GM15510 (cell line): ENCODE measurements around the gene ITPRIPL2.

ENCODE experiments used
- POLR2A ChIP-seq: IDR thresholded peaks from 3 replicates; pipeline ENCODE4 v1.6.1; 2011; ENCODE audit warnings: borderline replicate concordance; ENCODE audit not compliant: insufficient read length; ENCODE audit errors: extremely low read depth

ITPRIPL2 gene

DNA sequence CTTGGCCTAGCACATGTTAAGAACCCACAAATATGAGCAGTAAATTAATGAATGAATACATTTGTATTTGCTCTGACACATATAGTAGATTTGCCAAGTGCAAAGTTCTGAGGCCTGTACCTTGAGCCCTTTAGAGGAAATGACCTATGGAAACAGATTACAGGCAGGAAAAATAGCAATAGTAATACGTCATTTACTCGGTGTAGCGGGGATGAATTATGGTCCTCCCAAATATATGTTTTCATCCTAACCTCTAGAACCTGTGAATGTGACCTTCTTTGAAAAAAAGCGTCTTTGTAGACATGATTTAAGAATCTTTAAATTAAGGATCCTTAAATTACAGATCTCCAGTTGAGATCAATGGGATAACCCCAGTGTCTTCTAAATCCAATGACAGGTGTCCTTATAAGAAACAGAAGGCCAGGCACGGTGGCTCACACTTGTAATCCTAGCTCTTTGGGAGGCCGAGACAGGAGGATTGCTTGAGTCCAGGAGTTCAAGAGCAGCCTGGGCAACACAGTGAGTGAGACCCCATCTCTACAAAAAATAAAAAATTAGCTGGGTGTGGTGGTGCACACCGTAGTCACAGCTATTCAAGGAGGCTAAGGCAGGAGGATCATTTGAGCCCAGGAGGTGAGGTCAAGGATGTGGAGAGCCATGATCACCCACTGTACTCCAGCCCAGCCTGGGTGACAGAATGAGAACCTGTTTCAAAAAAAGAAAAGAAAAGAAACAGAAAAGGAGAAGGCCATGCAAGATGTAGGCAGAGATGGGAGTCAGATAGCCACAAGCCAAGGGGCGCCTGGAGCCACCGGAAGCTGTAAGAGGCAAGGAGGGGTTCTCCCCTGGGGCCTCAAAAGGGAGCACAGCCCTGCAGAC, 5.1 kb upstream of the ITPRIPL2 start:
- TF ChIP-seq POLR2A = no peak

DNA sequence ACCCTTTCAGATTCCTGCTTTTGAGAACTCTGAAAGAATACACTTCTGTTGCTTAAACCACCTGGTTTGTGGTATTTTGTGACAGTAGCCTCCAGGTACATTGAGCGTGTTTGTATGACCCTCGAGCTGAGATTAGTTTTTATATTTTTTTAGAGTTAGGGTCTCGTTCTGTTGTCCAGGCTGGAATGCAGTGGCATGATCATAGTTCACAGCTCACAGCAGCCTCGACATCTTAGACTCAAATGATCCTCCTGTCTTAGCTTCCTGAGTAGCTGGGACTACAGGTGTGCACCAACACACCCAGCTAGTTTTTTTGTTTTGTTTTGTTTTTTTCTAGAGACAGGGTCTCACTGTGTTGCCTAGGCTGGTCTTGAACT, 4.5 kb upstream of the ITPRIPL2 start:
- no peak for TF ChIP-seq POLR2A

DNA sequence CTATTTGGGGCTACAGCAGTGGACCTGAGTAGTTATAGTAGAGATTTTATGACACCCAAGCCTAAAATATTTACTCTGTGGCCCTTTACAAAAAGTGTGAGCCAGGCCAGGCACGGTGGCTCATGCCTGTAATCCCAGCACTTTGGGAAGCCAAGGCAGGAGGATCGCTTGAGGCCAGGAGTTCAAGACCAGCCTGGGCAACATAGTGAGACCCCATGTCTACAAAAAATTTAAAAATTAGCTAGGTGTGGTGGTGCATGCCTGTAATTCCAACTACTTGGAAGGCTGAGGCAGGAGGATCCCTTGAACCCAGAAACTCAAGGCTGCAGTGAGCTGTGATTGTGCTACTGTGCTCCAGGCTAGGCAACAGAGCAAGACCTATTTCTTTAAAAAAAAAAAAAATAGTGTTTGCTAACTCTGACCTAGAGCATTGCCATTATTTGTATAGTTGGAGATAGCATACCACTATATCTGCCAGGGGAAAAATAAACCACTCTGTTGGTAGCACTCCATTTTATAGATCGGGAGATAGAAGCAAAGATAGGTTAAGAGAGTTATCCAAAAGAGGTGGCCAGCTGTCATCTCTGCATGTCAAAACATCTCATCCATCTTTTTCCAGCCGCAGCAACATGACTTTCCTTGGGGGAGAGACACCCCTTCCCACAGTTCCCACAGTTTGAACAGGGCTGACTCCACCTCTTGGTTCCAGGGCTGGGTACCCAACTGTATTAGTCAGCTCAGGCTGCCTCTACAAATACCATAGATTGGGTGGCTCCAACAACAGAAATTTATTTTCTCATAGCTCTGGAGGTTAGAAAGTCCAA, 3.0 kb upstream of the ITPRIPL2 start:
- TF ChIP-seq POLR2A = no peak

DNA sequence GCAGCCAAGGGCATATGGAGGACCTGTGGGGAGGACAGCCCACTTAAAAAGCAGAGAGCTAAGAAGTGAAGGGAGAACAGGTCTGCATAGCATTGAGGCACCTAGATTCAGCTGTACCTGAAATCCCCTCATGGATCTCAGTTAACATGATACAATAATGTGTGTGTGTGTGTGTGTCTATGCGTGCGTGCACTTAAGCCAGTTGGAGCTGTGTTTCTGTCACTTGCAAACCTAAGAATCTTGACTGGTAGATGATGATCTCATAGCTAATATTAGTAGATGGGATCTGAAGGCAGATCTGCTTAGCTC, 1.7 kb upstream of the ITPRIPL2 start:
- TF ChIP-seq POLR2A = no peak

DNA sequence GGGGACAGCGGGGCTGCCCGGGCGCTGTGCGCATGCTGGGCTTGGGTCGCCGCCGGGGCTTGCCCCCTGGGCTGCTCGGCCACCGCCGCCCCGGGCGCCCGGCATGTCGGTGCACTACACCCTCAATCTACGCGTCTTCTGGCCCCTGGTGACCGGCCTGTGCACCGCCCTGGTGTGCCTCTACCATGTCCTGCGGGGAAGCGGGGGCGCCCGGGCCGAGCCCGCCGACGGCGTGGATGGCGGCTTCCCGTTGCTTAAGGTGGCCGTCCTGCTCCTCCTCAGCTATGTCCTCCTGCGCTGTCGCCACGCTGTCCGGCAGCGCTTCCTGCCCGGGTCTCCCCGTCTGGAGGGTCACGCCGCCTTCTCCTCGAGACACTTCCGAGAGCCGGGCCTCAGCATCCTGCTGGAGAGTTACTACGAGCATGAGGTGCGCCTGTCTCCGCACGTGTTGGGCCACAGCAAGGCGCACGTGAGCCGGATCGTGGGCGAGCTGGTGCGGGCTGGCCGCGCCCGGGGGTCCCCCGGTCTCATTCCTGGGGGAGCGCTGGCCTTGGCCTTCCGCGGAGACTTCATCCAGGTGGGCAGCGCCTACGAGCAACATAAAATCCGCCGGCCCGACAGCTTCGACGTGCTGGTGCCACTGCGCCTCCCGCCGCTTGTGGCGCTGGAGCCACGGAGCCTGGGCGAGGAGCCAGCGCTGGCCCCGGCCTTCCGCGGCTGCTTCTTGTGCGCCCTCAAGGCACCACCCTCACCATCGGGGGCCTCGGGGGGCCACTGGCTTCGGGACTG, 789 bp downstream of the ITPRIPL2 start:
- TF ChIP-seq POLR2A = no peak

DNA sequence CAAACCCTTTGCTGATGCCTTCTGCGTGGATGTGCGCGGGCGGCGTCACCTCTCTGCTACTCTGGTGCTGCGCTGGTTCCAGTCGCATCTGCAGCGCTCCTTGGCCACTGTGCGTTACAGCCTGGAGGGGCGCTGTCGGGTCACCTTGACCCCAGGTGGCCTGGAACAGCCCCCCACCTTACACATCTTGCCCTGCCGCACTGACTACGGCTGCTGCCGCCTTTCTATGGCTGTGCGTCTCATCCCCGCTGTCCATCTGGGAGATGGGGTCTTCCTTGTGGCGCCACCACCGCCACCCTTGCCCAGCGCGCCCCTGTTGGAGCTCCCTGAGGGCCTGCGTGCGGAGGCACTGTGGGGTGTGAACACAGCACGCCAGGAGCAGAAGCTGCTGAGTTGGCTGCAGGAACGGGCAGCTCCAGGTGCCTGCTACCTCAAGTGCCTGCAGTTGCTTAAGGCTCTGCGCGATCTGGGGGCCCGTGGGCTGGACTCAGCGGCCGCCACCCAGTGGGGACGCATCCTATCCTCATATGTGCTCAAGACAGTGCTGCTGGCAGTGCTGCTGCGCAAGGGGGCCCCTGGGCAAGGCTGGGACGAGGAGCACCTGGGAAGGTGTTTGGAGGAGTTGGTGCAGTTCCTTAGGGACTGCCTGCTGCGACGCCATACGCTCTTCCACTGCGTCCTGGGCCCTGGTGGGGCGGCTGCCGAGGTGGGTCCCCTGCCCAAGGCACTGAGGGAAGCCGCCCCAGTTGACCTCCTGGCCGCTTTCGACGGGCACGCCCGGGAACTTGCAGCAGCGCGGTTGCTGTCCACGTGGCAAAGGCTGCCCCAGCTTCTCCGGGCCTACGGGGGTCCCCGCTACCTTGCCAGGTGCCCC, 1.6 kb downstream of the ITPRIPL2 start:
- no peak for TF ChIP-seq POLR2A

DNA sequence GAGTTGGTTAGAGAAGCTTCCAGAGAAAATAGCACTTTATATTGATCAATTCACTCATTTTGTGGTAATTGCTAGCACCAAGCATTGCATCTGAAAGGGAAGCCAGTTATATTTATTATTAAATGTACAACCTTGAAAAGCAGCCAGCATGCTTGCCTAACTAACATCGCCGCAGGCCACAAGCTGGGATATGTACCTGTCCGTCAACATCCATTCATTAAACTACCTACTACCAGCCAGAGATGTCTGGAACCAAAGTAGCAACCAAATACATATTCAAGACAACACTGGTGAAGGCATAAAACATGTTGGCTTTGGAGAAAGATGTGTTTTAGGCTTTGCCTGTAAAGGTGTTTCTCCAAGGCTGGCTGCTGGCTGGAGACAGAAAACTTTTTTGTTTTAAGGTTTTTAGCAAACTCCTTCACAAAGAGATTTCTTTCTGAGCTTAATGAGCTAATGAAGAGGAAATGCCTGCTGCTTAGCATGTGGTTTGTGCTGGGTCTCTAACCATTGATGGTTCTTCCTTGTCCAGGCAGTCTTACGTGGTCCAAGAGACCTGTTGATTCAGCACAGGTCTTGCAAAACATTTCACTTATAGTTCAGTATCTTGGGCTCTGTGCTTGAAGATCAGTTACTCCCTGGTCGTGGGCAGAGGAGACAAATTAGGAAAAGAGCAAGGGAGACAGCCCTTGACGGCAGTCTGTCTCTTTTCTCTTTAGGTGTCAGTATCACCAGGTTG, 3.1 kb downstream of the ITPRIPL2 start:
- no peak for TF ChIP-seq POLR2A

DNA sequence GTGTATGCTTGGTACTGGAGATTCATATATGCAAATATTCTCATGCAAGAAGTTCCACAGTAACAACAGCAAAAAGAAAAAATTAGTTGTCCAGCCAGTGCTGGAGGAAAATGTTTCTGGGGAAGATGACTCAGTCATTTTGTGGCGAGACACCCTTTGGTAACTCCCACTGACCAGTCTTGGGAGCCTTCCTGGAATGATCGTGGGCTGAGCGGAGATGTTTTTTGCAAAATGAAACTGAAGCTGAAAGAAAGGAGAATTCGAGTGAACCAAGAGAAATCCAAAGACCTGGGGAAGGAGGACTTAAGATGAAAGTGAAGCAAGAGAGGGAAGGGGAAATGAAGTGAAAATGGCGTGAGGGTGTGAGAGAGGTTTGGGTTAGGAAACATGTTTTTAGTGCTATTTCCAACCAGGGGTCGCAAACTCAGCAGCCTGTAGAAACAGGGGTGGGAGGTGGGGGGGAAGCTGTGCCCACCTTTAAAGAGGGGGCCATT, 5.2 kb downstream of the ITPRIPL2 start:
- no peak for TF ChIP-seq POLR2A

DNA sequence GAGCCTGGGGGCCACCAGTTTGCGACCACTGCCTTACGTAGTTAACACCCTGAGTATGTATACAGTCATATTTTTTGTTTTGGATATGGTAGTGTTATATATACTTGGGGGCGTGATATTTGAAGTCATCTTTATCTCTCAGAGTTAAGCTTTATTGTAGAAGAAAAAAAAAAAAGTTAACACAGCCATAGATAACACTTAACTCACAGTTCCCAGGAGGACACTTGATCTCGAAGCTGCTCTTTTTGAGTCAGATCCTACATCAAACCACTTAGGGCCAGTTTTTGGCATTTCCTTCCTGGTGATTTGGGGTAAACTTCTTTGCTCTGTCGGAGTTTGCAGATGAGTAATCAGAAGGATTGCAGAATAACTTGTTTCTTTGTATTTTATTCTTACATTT, 5.8 kb downstream of the ITPRIPL2 start:
- no peak for TF ChIP-seq POLR2A

DNA sequence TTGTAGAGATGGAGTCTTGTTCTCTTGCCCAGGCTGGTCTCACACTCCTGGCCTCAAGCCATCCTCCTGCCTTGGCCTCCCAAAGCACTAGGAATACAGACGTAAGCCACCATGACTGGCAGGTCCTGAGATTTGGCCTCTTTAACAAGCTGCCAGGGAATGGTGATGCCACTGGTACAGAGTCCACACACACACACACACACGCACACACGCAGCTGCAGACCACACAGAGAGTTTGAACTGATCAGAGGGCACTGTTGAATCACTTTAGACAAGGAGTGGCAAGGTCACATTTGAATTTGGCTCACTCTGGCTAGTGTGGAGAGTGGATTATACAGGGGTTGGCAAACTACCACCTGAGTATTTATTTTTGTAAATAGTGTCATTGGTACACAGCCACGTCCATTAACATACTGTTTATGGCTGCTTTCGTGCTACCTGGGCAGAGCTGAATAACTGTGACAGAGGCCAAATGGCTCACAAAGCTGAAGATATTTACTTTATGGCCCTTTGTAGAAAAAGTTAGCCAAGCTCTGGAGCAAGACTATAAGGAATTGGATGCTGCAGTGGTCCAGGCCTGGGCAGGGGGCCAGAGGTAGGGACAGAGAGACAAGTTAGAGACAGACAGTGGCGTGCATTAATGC, 9.9 kb downstream of the ITPRIPL2 start:
- TF ChIP-seq POLR2A = no peak

DNA sequence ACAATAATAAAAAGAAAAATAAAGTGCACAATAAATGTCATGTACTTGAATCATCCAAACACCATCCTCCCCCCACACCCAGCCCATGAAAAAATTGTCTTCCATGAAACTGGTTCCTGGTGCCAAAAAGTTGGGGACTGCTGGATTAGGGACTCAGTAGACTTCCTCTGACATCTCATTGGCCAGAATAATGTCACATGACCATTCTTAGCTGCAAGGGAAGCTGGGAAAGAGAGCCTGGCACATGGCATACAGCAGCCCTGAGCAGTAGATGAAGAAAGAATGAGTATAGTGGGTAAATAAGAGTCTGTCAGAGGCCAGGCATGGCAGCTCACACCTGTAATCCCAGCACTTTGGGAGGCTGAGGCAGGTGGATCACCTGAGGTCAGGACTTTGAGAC, 12.5 kb downstream of the ITPRIPL2 start:
- TF ChIP-seq POLR2A = no peak

DNA sequence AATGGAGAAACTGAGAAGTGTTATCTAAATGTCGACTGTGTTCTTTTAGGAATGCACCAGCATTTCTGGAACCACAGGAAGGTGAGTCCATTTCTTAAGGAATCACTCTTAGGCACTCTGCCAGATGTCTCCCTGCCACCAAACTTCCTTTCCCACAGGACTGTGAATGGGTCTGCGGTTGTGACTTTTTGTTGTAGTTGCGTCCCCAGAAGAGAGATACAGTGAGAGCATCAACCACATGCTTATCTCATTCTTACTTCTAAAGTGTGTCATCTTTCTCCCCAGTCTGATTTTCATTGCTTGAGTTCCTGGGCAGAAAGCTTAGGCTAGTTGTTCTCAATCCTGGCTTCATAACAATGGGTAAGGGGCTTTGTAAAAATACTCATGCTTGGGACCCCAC, 13.4 kb downstream of the ITPRIPL2 start:
- no peak for TF ChIP-seq POLR2A

DNA sequence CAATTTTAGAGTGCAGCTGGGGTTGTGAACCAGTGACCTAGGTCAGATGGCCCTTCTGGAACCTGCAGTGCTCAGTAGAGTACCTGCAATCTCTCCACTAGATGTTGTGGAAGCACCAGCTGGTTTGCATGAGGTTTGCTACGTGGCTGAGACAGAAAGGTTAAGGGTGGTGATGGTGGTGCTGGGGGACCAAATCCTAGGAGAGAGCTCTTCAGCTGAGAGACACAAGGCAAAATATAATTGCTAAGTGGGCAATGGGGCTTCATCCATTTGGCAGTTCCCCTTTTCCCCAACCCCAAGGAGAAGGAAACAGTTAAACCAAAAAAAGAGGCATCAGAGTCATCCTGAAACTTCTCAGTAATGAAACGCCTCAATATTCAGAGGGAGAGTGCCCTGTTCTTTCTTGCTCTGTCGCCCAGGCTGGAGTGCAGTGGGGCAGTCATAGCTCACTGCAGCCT, 13.9 kb downstream of the ITPRIPL2 start:
- no peak for TF ChIP-seq POLR2A
